GM21529 (cell line): ENCODE results near the gene EFTUD2.

ENCODE experiments used
- ATAC-seq: cut with Tn5 transposase; IDR thresholded peaks from one replicate; pipeline ENCODE4 v1.9.1; 2021; ENCODE audit not compliant: unreplicated experiment

Gene EFTUD2

DNA sequence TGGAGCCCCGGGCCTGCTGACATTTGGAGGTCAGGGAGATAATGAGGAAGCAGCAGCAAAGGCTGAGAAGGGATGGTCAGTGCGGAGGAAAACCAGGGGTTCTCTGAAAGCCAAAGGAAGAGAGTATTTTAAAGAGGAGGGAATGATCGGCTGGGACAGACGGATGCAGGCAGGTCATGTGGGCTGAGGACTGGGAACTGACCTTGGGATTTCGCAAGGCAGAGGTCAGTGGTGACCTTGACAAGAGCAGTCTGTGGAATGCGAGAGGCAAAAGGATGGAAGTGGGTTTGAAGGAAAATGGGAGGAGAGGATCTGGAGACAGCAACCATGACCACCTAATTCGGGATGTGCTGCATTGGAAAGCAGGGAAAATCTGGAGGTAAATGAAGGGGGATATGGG, 10.2 kb downstream of the EFTUD2 start:
- ATAC-seq, result no peak

DNA sequence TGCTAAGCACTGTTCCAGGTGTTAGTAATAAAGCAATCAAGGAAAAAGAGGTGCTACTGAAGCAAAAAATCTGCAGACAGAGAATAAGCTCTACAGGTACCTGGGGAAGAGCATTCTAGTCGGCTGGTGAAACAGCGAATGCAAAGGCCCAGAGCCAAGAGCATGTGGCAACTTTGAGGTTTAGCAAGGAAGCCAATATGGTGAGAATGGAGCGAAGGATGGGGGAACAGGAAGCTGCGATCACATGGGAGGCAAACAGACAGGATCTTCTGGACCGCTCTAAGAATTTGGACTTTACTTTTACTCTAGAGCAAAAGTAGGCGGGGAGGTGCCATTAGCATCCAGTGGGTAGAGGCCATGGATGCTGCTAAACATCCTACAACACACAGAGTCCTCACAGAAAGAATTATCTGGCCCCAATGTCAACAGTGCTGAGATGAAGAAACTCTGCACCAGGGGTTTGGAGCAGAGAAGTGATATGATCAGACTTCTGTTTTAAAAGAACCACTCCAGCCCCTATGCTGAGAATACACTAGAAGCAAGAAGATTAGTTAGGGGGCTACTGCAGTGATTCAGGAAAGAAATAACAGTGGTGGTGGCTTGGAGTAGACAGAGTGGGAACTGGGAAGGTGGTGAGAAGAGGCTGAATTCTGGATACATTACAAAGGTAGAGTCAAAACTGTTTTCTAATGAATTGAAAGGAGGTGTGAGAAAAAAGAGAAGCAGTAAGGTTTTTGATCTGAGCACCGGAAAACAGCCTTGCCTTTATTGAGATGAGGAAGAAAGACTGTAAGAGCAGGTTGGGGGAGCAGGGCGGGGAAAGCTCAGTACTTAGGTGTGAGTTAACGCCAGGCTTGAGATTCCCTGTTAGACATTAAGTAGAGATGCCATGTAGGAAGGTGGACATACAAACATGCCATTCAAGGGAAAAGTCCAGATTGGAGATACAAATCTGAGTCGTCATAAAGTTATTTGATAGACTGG, 11.0 kb downstream of the EFTUD2 start:
- no peak for ATAC-seq

DNA sequence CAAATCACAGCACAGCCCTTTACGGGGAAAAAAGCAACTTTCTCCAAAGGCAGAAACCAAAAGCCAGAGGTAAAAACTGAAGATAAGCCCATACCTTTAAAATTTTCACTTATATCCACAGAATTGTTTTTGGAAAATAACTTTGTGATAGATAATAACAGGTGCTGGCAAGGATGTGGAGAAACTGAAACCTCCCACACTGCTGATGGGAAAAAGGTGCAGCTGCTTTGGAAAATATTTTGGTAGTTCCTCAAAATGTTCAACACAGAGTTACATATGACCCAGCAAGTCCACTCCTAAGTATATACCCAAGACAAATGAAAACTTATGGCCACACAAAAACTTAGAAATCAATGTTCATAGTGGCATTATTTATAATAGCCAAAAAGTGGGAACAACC, 12.2 kb downstream of the EFTUD2 start:
- ATAC-seq, result no peak

DNA sequence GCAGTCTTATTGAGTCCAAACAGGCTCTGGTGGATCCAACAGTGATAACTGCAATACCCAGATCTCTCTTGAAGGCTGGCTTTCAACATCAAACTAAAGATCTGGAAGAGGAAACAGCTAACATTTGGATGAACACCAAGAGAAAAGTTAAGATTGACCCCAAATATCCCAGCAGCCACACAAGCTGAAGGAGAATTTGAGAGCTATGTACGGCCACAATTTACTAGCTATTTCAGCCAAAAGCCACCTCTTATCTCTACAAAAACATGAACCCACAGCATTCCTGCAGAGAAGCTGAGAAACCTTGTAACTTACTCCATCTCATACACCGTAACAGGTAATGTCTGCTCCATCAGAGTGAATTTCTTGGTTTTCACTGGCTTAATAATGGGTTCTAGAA, 14.3 kb downstream of the EFTUD2 start:
- ATAC-seq, result no peak

DNA sequence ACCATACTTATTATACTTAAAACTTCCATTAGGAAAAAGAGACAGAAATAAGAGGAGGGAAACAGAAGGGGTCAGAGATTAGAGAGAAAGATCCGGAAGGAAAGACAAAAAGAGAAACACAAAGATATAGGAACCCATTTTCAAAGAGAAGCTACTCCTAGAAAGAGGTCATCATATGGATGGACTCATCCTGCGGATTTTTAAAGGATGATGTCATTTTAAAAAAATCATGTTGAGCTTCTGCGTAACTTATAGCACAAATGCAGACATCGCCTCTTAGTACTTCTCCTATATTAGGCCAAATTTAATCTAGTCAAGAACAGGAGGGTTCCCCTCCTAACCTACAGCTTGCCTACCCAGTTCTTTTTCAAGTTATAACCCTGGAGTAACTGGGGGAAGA, 18.1 kb downstream of the EFTUD2 start:
- ATAC-seq, result no peak

DNA sequence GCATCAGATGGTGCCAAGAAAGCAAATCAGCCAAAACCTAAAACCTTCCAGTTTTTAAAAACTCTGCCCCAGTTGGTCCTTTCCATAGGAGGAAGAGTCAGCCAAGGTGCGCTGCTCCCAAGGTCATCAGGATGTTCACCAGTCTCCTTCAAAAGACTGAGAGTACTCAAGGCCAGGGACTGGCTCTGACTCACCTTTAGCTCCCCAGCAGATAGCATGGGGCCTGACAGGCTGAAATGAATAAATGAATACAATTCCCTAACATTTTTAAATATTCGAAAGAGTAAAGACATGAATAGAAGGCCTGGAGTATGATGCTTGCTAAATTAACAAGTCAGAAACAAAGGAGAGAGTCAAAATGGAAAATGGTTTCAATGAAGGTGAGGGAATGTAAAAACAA, 19.2 kb downstream of the EFTUD2 start:
- no peak for ATAC-seq

DNA sequence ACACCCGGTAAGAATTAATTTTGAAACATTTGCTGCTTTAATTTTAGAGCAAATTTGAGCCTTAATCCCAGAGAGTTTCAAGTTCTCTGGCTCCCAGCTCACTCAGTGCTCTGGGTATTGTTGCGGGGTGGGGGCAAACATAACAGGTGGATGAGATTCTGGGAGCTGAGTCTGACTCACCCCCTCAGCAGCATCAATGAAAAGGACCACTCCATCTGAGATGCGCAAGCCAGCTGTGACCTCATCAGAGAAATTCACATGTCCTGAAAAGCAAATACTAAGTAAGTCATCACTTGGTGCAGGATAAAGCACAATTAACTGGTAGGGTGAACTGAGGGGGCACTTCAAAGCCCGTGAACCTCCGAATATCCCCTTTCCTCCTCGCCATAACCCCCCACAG, 19.9 kb downstream of the EFTUD2 start:
- ATAC-seq, result no peak

DNA sequence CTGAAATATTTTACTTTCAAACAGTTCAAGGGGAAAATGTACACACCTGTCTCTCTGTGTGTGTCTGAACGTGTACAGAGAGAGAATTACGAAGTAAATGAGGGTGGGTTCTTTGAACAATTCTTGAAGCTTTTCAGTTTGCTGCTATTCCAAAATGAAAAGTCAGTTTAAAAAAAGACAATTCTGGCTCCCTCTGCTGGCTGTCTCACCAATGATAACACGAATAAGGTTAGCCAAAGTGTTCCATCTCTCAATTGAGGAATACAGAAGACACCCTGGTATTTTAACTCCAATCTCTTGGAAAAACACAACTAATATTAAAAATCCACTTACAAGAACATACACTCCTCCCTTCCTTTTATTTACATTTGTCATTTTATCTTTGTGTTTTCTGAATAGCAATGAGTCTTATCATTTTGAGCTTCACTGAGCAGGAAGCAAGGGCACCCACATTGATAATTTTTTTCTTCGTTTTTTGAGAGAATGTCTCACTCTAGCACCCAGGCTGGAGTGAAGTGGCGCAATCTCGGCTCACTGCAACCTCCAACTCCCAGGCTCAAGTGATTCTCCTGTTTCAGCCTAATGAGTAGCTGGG, 20.5 kb downstream of the EFTUD2 start:
- ATAC-seq, result no peak

DNA sequence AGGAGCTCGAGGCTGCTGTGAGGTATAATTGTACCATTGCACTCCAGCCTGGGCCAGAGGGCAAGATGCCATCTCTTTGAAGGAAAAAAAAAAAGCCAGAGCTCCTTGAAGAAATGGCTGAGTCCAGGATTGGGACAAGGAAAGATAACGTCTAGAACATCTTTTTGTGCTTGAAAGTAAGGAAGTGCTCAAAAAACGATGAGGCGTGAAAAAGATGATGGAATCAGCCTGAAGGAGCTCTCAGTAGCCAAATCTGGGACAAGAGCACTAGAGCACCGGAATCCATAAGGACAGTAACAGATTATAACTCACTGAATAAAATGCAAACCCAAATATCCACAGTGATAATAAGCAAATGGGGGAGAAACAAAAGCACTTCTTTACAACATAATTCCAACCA, 22.1 kb downstream of the EFTUD2 start:
- no peak for ATAC-seq

DNA sequence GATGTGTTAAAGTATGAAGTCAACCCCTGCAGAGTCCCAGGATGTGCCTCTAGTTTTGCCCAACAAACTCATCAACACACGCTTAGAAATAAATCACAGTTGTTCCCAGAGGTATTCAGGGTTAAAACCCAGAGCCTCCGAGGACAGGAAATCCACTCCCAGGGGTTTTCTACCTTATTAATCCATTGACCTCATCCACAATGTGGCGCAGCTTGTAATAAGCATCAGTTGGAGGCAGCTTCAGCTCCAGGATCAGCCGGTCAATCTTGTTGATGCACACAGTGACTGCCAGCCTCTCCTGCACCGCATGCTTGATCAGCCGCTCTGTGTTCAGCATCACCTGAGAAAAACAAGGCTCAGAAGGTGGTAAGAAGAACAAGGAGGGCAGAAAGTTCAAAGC, 23.5 kb downstream of the EFTUD2 start:
- no peak for ATAC-seq

DNA sequence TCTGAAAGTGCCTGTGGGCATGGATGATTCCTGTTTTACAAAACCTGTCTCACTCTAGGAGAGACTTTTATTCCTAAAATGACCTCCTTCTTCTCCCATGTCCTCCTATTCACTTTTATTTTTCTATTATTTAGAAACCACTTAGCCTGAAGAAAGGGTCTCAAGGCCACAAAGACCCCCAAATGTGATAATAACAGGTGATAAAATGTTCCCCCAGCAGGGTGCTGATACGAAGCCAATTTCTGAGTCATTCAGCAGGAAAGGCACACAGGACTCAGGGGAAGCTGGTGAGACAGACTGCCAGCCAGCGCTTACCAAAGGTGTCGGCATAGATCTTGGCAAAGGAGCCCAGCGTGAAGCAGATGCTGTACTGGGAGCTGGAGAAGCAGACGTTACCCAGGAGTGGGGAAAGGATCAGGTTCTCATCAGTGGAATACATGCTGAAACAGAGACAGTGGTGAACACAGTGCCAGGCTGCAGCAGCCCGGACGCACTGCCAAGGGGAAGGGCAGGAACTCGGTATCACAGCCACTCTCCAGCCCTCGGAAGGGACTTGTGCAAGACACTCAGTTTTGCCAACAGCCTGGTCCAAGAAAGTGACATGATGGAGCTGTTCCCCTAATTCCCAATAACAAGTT, 27.0 kb downstream of the EFTUD2 start:
- no peak for ATAC-seq

DNA sequence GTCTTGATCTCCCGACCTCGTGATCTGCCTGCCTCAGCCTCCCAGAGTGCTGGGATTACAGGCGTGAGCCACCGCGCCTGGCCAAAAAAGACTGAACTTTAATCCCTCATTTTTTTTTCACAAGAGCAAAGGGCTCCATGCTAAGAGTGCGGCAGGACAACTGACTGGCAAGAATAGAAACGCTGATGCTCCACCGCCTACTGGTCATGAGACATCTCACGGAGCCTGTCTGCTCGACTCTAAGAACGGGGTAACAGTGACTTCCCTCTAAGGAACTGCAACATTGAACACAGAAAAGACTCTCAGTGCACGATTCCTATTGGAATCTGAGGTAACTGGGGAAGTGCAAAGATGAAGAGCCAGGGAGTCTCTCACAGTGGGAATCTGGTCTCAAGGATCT, 27.7 kb downstream of the EFTUD2 start:
- ATAC-seq, result no peak

DNA sequence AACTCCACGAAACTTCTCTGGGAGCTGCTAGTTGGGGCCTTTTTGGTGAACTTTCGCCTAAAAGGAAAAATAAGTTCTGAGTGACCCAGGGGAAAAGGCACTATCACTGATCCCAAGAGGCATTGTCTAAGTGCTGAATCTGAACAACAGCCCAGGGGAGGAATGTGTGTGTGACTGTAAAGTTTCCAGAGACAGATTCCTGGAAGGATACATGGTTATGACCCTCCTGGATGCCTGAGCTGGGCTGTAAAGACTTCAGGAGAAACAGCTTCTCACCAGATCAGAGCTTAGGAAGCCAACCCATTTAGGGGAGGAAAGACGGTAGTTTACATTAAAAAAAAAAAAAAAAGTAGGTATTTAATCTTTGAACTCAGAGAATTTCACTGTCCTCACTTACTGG, 31.4 kb downstream of the EFTUD2 start:
- ATAC-seq, result no peak

DNA sequence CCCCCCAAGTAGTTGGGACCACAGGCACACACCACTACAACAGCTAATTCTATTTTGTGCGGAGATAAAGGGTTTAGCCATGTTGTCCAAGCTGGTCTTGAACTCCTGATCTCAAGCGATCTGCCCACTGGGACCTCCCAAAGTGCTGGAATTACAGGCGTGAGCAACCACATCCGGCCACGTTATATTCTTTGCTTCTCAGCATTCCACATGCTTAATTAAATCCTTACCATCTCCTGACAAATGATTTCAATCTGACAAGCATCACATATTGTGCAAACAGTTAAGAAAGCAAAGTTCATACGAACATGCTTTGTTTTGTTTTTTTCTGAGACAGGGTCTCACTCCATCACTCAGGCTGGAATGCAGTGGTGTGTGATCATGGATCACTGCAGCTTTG, 33.3 kb downstream of the EFTUD2 start:
- ATAC-seq, result no peak

DNA sequence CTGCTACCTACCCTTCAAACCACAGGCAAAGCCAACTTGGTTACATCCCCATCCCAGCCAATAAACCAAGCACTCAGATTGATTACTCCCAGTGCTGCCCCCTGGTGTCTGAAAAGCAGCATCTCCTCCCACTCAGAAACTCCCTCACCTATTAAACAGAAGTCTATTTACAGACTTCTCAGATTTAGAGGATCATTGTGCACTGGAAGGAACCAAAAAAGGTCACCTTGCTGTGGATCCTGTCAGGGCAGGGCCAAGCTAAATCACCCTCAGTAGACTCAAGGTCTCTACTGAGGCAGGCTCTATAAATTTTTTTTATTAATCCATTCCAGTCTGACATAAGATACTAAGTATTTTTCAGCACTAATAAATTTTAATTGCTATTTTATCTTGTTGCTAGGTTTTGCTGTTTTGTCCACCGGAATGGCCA, 34.0 kb downstream of the EFTUD2 start:
- ATAC-seq, result no peak

DNA sequence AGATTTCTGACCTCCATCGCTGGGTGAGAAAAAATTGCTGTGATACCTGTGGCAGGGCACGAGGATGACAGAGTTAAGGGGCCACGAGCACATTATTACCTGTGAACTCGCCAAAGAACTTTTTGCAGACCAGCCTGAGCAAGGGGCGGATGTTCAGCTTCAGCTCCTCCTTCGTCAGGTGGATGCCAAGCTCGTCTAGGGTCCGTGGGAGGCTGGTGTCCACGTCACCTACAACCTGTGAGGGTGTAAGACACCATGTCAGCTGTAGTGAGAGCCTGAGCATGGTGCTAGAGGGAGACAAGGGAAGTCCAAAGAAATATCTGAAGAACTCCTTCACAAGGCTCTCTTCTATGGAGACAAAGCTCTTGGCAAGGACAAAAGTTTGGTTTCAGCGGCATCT, 34.4 kb downstream of the EFTUD2 start:
- ATAC-seq, result no peak

DNA sequence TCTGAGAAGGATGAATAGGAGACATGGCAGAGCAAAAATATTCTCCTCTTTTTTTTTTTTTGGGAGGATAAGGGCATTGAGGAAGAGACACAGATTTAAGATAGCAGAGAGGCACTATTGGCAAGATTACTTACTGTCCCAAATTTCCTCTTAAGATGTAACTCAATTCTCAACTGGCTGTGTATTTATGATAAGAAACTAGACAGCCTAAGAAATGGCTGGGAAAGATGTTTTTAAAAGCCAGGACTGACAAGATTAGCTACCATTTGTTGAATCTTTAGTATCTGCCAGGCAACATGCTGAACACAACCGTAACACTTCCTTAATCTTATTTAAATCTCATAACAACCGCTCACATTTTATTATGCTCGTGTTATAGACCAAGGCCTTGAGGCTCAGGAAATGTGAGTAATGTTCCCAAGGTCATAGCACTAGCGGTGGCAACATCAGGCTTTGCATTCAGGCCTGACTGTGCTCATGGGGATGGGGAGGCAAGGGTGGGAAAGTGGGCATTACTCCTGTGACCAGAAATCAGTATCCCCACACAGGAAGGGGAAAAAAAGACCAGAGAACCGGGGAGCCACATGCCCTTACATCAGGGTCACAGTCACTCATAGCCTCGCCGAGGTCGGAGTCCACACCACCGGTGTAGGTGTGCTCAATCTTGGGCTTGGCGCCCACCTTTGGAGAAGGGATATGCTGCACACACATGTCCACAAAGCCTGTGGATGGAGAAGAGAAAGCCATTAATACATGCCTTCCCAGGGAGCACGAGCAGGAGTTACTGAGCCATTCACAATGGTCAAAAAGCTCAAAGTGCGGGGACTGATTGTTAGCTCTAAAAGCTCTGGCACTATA, 36.0 kb downstream of the EFTUD2 start:
- ATAC-seq, result no peak

DNA sequence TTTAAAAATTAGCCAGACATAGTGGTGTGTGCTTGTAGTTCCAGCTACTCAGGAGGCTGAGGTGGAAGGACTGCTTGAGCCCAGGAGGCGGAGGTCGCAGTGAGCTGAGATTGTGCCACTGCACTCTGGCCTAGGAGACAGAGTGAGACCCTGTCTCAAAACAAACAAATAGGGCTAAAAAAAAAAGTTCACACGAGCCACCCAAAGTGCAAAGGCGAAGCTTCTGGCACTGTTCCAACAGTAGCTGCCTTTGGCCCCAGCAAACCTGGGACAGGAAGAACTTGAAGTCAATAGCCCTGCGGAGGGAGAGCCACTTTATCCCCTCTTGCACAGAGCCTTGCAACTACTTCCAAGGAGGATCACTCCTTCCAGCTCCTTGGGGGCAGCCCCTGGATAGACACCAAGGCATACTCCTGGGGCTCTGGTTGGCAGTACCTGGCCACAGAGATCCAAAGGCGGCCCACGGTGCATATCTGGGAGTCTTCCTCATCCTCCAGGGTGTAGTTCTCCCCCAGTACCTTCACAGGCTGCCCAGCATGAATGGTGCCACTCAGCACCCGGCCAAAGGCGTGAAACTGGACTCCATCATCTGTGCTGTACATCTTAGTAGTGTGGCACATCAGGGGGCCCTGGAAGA, 36.8 kb downstream of the EFTUD2 start:
- no peak for ATAC-seq

DNA sequence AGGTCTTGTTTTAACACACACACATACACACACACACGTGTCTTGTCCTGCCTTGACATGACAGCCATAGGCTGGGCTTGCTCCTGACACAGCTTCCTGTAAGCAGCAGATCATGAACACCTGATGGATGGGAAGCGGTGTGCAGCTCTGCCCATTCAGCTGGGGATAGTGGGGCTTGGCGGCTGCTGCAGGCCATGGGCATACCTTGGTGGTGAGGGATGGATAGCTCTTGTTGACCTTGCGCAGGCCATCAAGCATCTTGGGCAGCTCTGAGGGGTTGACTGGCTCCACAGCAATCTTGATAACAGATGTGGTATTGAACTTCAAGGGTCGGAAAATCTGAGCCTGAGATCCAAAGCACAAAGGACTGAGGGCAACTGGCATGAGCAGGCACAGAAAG, 39.5 kb downstream of the EFTUD2 start:
- ATAC-seq, result no peak

DNA sequence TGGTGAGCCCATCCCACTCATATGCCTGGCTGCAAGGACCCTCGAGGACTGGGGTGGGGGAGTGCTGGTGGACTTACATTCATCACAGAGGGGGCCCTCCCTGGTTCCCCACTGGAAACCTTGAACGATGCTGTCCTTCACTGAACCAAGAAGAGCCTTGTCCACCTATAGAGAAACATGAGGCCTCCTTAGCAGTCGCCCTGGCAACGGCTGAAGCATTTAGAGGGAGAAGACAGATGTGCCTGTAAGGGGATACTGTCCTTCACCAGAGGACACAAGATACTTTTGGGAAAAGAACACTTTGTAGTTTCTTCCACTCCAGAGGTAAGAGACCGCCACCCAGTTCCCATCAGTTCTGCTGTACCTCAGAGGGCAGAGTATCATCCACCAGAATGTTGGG, 45.1 kb downstream of the EFTUD2 start:
- ATAC-seq, result no peak

DNA sequence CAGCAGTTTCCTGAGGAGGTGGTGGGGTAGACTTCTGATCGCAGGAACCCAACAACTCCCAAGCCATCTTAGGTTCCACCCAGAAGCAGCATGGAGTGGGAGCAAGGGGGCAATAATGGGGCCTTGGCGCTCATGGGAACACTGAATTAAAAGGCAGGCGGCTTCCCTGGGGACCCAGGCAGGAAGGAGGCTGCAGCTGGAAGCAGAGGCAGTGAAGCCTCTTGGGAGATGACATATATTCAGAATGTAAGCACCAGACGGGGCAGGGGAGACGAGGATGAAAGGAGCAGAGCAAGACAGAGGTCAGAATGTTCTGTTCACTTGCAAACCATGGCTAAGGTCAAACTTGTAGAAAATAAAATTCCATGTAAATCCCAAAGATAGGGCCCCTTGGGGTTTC, 48.6 kb downstream of the EFTUD2 start:
- no peak for ATAC-seq
